ENCODE measurements around the gene ALOX15B.

- no peak for TF ChIP-seq CTCF (IDR thresholded peaks at IDR 0.05)
- TF ChIP-seq MXI1 (IDR thresholded peaks at IDR 0.05; ENCODE audit: low read depth, low read length) = no peak
- TF ChIP-seq SIN3A (IDR thresholded peaks at IDR 0.05; ENCODE audit: borderline replicate concordance, low read depth, low read length) = no peak
- TF ChIP-seq FOSL2 (IDR thresholded peaks at IDR 0.05; ENCODE audit: borderline replicate concordance, low read depth) = no peak
- no peak for TF ChIP-seq RFX5 (IDR thresholded peaks at IDR 0.05; ENCODE audit: low read length)
- no peak for TF ChIP-seq RAD21 (IDR thresholded peaks at IDR 0.05; ENCODE audit: low read length)
- no peak for TF ChIP-seq POLR2AphosphoS5 (IDR thresholded peaks at IDR 0.05; ENCODE audit: low read depth, low read length)
- TF ChIP-seq PBX3 (IDR thresholded peaks at IDR 0.05) = no peak
- TF ChIP-seq MEF2A (IDR thresholded peaks at IDR 0.05; ENCODE audit: borderline replicate concordance, low read depth) = no peak
- no peak for TF ChIP-seq REST (IDR thresholded peaks at IDR 0.05; ENCODE audit: low read depth, low read length)
- no peak for TF ChIP-seq JUND (IDR thresholded peaks at IDR 0.05)
- no peak for TF ChIP-seq TCF12 (IDR thresholded peaks at IDR 0.05)
- no peak for TF ChIP-seq USF2 (IDR thresholded peaks at IDR 0.05; ENCODE audit: borderline replicate concordance, low read depth, low read length)
Measured at GRCh38 chr17:8046929-8047768, 8.3 kb downstream of the ALOX15B start.
